Epidermal melanocyte (primary cell): ENCODE results near the gene CFAP61.
"Not testable (repeated sequence)": the region's sequence is repeated elsewhere in the genome, so short reads cannot be mapped to it uniquely, and the experiment has no call there.

Experiments used
- DNase-seq: peaks from one replicate; pipeline ENCODE4 v3.0.0; 2011; ENCODE audit warnings: low spot score; ENCODE audit not compliant: insufficient read length

CFAP61 gene, protein sequence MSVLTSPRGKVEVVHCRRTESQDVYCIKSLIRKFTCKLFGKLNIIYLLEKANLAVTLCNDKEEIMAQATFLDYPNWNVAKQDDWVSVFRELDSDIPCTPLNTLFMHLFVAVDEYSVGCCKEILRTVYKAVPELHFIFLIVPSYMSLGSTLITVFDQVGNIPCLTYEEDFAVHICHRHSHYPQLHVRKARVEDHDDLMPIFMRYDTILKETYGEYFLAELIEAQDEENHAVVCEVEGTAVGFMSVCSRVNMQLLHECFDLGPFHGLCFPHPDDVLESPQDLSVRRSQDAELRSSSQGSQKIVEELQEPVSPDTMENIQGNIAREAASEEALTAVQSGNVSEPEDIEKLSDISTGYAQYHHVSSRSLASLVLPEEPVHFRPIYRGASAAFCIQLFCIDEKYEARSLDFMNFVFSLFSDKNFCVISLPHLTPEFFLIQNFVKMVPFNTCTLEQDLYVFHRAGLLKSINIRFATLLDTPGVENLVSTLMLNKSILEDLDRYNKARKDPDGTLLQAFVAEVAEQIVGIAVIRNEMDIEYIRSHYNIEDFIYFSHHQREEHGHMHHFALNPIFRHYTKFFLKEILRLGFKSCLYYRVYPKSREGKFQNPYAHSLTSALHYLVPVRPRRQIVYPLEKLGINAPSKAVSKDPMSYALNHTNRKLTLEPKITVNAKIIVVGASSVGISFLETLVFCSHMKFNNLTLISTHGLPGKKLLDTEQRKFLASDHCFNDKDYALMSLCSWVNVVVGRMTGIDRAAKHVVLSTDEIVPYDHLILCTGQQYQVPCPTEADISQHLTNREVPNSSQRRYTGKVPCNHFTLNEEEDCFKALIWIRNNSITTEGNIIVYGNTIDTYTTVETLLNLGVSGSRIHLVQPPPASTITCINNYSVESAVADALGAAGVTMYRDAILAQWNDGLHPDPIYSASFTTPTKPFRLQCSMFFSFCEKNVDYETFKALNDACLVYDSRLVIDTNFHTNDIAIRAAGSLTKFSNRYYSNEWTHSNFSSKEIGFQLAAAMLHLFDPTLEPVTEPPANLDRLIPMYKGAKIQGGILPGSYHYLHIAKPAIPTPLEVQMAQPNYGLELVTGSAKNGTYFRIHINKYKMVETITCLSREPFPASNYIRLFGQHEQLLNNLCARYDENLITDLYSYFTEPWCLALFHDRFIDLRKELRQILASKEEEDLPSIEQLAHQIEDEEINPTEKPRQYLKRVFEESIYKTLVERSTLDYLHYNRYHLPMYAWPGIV

GRCh38 chr20:20052074-20052970 lies at the start of gene CFAP61, which contains the start of gene CRNKL1:
CFAP61 (plus strand) TSS chr20:20052532; CDS start chr20:20056654, 4,122 bp downstream.
CRNKL1 (minus strand) TSS chr20:20052466; CDS start chr20:20052342, 124 bp downstream.
- peak; percentile 85 for DNase-seq

DNA sequence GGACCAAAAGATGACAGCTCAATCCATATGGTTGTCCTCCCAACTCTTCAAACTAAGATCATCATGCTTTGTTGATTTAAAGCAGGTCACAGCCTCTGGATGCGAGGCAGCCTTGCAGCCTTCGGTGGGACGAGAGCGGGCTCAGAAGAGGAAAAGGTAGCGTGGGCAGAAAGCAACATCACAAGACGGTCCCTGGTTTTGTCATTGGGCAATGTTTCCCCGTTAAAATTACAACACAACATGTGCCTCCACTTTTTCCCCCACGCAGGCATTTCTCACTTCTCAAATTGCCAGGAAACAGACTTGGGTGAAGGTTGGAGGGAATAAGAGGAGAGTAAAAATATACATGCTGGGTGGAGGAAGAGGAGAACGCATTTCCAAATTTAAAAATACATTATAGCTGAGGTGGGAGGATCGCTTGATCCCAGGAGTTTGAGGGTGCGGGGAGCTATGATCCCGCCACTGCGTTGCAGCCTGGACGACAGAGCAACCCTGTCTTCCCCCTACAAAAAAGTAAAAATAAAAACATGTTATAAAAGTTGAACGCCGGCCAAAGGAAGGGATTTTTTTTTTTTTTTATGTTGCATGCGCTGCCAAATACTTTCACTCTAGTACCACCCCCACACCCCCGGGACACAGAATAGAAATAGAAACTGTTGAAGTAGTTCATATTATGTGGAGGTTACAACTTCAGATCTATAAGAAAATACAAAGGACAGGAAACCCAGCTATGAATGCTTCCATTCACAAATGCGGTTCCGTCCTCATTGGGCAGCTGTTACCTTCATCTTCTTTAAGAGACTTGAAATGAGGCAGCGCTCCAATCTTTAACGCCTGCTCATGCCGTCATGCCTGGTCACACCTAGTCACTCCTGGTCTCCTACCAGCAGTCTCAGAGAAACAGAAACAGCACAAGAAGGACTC lies 49.0 kb upstream of the CFAP61 start:
- DNase-seq = no peak

GRCh38 chr20:20003955-20004322 lies 48.4 kb upstream of the CFAP61 start:
- DNase-seq = not testable (repeated sequence)

GRCh38 chr20:20005342-20005741 lies 47.0 kb upstream of the CFAP61 start:
- no peak for DNase-seq

DNA sequence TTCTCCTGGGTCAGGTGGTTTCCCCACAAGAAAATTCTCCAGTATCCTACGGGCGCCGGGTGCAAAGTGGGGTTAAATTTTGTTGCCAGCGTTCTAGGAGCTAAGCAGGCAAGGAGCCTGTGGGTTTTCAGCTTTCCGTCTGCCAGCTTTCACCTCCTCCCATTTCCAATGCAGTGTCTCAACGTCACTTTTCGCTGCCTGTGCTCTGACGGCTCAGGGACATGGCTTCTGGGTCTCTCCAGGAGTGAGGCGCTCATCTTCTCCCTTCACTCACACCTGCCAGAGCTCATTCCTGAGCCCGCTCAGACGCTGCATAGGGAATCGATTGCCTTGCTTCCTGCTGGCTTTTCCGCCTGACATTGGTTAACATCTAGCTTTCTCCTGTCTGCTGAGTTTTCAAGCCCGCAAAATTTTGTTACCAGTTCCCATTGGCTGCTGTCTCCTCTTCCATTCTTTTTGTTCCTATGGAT lies 42.5 kb upstream of the CFAP61 start:
- no peak for DNase-seq

- peak; percentile 48 for DNase-seq
These were observed 41.5 kb upstream of the CFAP61 start for GRCh38 chr20:20010639-20011500.

DNA sequence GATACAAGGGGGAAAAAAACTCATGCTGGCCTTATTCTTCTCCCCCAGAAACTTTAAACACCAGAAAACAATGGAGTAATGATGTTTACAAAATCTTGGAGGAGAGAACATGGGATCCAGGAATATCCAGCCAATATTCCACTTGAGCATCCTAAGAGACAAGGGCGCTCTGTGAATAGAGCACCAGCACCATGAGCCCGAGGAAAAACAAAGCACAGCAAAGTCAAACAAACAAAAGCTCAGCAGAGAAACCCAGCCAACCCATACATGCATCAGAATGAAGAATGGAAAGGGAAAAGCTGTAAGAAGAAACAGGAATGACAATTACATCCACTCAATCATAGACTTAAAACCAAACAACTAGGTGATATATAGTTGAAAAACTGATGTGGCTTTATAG lies 39.8 kb upstream of the CFAP61 start:
- no peak for DNase-seq

DNA sequence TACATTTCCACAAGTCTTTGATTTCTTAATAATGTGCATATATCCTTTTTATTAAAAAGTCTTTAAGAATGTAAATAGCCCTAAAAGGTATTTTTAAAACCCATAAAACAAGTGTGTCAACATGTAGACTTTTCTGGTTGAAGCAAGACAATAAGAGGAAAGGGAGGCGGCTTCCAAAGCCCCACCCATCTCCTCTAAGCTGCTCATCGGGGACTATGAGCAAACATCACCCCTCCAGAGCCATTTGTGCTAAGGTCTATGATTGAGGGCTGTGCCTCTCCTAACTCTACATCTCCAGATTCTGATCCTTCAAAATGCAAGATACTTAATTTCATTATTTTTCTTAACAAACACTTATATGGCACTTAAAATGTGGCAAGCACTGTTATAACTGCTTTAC lies 37.7 kb upstream of the CFAP61 start:
- no peak for DNase-seq

DNA sequence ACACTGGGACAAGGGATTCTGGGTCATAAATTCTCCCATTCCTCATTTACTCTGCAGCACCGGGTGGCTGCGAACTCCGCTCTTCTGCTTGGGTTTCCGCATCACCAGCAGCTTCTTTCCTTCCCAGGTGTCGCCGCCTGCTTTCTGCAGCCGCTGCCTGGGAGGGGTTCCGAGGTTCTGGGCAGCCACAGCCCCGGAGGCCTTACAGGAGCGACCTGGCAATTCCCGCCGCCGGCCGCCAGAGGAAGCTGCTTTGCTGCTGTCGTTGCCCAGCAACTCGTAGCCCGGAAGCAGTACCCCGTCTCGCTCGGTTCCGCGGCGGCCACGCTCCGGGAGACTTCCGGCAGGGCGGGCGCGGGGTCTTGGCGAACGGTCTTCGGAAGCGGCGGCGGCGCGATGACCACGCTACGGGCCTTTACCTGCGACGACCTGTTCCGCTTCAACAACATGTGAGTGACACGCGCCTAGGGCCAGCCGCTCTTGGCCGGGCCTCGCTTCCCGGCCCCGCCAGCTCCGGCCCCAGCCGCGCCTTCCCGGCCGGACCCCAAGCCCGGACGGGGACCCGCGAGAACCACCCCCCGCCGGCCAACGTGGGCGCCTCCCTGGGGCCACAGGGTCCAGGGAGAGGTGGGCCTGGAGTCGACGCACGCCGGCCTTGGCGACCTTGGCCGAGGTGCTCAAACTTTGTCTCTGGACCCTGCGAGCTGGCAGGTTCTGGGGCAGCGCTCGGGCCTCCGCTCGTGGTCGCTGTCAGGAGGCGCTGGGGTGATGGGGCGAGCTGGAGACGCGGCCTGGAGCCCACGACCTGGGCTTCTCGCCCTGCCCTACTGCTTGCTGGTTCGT lies 35.1 kb upstream of the CFAP61 start, which contains the start of gene NAA20:
NAA20 (plus strand) TSS at position 362 of the 843 bp plus-strand sequence; CDS start at position 397, 35 bp downstream.
- DNase-seq = peak; percentile 89

- no peak for DNase-seq
These were observed 34.5 kb upstream of the CFAP61 start for GRCh38 chr20:20017844-20018185.

DNA sequence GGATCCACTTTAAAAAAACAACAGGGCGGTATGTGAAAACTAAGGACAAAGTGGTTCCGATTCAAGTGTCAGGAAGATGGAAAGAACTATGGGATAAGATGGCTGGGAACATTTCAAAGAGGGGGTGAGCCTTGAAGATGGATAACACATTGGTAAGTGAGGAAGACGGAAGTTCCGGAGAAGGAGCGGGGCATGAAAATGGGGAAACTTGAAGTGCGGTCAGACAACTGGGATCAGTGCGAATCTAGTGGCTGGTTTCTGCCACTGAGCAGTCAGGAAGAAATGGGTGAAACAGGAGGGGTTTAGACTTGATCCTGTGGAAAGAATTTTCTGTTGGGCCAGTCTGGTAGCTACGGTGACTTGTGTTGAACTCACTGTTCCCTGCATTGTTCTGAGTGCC lies 34.0 kb upstream of the CFAP61 start:
- no peak for DNase-seq

DNA sequence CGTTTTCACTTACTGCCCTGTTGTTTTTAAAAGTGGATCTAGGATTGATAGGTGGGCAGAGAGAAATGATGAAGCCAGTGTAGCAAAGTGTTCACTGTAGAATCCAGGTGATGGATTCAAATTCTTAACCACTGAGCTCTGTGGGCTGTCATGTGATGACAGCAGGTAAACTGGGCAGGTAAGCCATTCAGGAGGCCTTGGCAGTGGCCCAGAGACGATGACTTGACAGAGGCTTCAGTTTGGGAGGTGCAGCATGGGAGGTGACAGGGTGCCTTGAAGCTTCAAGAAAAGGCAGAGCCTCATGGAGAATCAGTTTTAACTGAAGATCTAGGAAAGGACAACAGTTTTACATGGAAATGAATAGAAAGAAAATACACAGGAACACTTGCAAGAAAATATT lies 33.2 kb upstream of the CFAP61 start:
- no peak for DNase-seq

GRCh38 chr20:20020908-20021307 lies 31.4 kb upstream of the CFAP61 start:
- no peak for DNase-seq

DNA sequence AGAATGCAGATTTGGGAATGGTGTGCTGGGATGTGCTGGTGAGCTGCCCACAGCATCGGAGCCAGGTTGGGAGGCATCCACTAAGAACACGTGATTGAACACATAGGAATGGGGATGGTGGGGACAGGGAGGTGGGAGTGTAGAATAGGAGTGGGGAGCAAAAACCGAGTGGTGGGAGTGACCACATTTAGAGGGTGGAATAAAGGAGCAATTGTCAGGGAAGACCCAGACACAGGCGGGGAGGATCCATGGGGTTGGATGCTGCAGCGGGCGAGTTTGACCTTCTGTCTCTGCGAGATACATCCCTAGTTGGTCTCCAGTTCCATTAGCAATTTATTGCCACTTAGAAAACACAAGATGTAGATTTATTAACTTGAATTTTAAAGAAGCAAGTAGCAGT lies 30.5 kb upstream of the CFAP61 start:
- no peak for DNase-seq

DNA sequence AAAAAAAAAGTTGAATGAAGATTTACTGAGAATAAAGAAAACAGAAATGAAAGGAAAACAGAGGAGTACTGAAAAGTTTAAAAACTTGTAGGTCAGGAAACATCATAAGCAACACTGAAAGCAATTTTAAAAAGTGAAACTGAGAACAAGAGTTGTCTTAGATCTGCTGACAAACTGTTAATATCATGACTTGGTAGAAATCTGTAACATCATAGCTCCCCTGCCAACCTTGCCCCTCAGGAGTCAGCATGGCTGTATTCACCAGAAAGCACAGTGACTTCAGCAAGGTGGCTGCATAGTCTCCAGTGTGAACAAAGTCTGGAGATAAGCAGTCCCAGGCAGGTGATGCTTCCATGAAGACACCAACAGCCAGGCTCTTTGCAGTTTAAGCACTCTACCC lies 29.8 kb upstream of the CFAP61 start:
- DNase-seq = no peak

- no peak for DNase-seq
These were observed 28.9 kb upstream of the CFAP61 start for GRCh38 chr20:20023395-20023794.

- DNase-seq = no peak
These were observed 27.4 kb upstream of the CFAP61 start for GRCh38 chr20:20024942-20025341.
